Progenitor cell of endocrine pancreas (in vitro differentiated cells): ENCODE results near the gene DDT. TPM values are rescaled to one million over a fixed set of nuclear protein-coding genes. Genes with fewer than 3 reads are reported as not detected.

Experiments used
- DNase-seq: peaks from one replicate; pipeline ENCODE4 v3.0.0; 2021; ENCODE audit warnings: low spot score; ENCODE audit not compliant: unreplicated experiment
- H3K27ac Mint-ChIP-seq: 2 replicates; pipeline ENCODE4 v1.8.0; 2021; ENCODE audit warnings: mild to moderate bottlenecking, moderate library complexity, mixed read lengths
- H3K27me3 Mint-ChIP-seq: 2 replicates; pipeline ENCODE4 v1.8.0; 2021; ENCODE audit warnings: mixed read lengths
- H3K36me3 Mint-ChIP-seq: 2 replicates; pipeline ENCODE4 v1.8.0; 2022; ENCODE audit warnings: mixed read lengths; ENCODE audit not compliant: insufficient read depth
- H3K4me1 Mint-ChIP-seq: 2 replicates; pipeline ENCODE4 v1.8.0; 2021; ENCODE audit warnings: low read depth, mixed read lengths
- H3K4me3 Mint-ChIP-seq: 2 replicates; pipeline ENCODE4 v1.8.0; 2021; ENCODE audit warnings: low read depth, mild to moderate bottlenecking, moderate library complexity, mixed read lengths
- H3K9me3 Mint-ChIP-seq: 2 replicates; pipeline ENCODE4 v1.8.0; 2021; ENCODE audit warnings: low read depth, mixed read lengths
- CTCF ChIP-seq: fragments of 200-600 bp; sonication (generic); IDR thresholded peaks from one replicate; pipeline ENCODE4 v1.5.0; 2021; ENCODE audit warnings: antibody characterized with exemption, mild to moderate bottlenecking; ENCODE audit not compliant: unreplicated experiment
- total RNA-seq: library from RNA; stranded (reverse); gene quantifications from 2 replicates; pipeline ENCODE4 v1.2.1, GENCODE V29; 2021

Gene DDT
- total RNA-seq, 1 donor from 2014 or later = 102 TPM

- Mint-ChIP-seq H3K27me3 (peaks cover 3% of the 10 kb centered on the region), H3K27ac (peak overlapping the region; percentile 10), H3K4me1 (peaks cover 22% of the 10 kb centered on the region), H3K9me3 (peaks cover 4% of the 10 kb centered on the region), H3K36me3 (no peaks in the 10 kb centered on the region), H3K4me3 (peak overlapping the region; percentile 52)
- DNase-seq = no peak
- TF ChIP-seq CTCF = no peak
Observed at GRCh38 chr22:24009227-24010017, 35.2 kb upstream of the DDT start.

GRCh38 chr22:24008381-24009226, 34.4 kb upstream of the DDT start:
- Mint-ChIP-seq H3K4me3 (no peak overlapping the region), H3K9me3 (peaks cover 4% of the 10 kb centered on the region), H3K27me3 (peaks cover 3% of the 10 kb centered on the region), H3K36me3 (no peaks in the 10 kb centered on the region), H3K27ac (peak overlapping the region; percentile 10), H3K4me1 (peaks cover 21% of the 10 kb centered on the region)
- TF ChIP-seq CTCF = no peak
- DNase-seq = no peak

GRCh38 chr22:24008022-24008283, 33.7 kb upstream of the DDT start:
- Mint-ChIP-seq H3K4me1 (peaks cover 19% of the 10 kb centered on the region), H3K27me3 (peaks cover 3% of the 10 kb centered on the region), H3K27ac (no peak overlapping the region), H3K4me3 (no peak overlapping the region), H3K36me3 (no peaks in the 10 kb centered on the region), H3K9me3 (peaks cover 4% of the 10 kb centered on the region)
- no peak for TF ChIP-seq CTCF
- DNase-seq = no peak

- Mint-ChIP-seq H3K9me3 (peaks cover 4% of the 10 kb centered on the region), H3K27ac (no peak overlapping the region), H3K4me1 (peaks cover 17% of the 10 kb centered on the region), H3K4me3 (no peak overlapping the region), H3K27me3 (peaks cover 3% of the 10 kb centered on the region), H3K36me3 (no peaks in the 10 kb centered on the region)
- no peak for DNase-seq
- TF ChIP-seq CTCF = no peak
Observed at GRCh38 chr22:24007253-24008021, 33.2 kb upstream of the DDT start.

- peaks cover 4% of the 10 kb centered on the region for H3K9me3 Mint-ChIP-seq
- peaks cover 18% of the 10 kb centered on the region for H3K4me1 Mint-ChIP-seq
- H3K27me3 Mint-ChIP-seq = peaks cover 3% of the 10 kb centered on the region
- TF ChIP-seq CTCF = no peak
- DNase-seq = no peak
- H3K36me3 Mint-ChIP-seq = no peaks in the 10 kb centered on the region
- no peak overlapping the region for H3K4me3 Mint-ChIP-seq
- H3K27ac Mint-ChIP-seq = no peak overlapping the region
Observed at GRCh38 chr22:24006914-24007214, 32.6 kb upstream of the DDT start.
